Epithelial cell of proximal tubule (primary cell): ENCODE measurements around the gene UST. TPM values are rescaled to one million over a fixed set of nuclear protein-coding genes. Genes with fewer than 3 reads are reported as not detected.

Experiments used
- DNase-seq: peaks from one replicate; pipeline ENCODE4 v3.0.0-alpha.2; 2011; ENCODE audit warnings: low read depth
- H3K4me3 ChIP-seq: 2 replicates; pipeline ENCODE4 v1.5.1; 2011; ENCODE audit warnings: low read depth, mild to moderate bottlenecking, low read length
- total RNA-seq: library from RNA; depleted of rRNA; stranded (reverse); fragments of >200 nt; gene quantifications from 2 replicates; pipeline ENCODE4 v1.2.3, GENCODE V29; 2015
- TF ChIP-seq, protein P1 (sequence below): conservative IDR thresholded peaks from 2 replicates; pipeline ENCODE4 v1.5.1; 2012; ENCODE audit warnings: low read depth, mild to moderate bottlenecking, low read length

The UST gene
- total RNA-seq, 1 donor from 2014 or later, result 1.1 TPM

DNA sequence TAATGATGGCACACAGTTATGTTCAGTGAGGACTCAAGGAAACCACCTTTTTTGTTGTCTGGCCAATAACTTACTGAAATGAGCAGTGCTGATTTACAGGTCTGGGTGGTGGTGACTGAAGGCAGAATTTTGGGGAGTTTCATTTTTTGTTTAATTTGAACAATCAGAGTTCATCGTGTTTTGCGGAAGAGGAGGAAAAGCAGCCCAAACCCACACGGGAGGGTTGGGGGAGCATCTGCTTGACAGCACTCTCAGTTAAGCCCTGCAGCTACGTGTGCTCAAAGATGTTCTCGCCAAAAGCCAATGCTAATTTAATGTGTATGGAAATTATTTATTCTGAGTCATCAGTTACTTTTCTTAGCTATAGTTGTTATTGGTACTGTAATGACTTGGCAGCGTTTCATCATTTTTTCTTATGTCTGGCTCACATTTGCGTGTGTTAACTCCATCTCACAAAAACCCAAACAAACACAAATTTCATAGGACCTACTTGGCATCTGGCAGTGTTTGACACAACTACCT lies 89.2 kb downstream of the UST start:
- no peak for DNase-seq
- TF ChIP-seq, protein P1, sequence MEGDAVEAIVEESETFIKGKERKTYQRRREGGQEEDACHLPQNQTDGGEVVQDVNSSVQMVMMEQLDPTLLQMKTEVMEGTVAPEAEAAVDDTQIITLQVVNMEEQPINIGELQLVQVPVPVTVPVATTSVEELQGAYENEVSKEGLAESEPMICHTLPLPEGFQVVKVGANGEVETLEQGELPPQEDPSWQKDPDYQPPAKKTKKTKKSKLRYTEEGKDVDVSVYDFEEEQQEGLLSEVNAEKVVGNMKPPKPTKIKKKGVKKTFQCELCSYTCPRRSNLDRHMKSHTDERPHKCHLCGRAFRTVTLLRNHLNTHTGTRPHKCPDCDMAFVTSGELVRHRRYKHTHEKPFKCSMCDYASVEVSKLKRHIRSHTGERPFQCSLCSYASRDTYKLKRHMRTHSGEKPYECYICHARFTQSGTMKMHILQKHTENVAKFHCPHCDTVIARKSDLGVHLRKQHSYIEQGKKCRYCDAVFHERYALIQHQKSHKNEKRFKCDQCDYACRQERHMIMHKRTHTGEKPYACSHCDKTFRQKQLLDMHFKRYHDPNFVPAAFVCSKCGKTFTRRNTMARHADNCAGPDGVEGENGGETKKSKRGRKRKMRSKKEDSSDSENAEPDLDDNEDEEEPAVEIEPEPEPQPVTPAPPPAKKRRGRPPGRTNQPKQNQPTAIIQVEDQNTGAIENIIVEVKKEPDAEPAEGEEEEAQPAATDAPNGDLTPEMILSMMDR, result no peak
- H3K4me3 ChIP-seq, result no peak overlapping the region

GRCh38 chr6:148836751-148837150 lies 89.9 kb downstream of the UST start:
- DNase-seq, result no peak
- TF ChIP-seq, protein P1, result no peak

GRCh38 chr6:148837941-148838340 lies 91.1 kb downstream of the UST start:
- no peak overlapping the region for H3K4me3 ChIP-seq
- TF ChIP-seq, protein P1, result no peak
- DNase-seq, result no peak

More at GRCh38 chr6:148836751-148837150, 89.9 kb downstream of the UST start:
- no peak overlapping the region for H3K4me3 ChIP-seq

- TF ChIP-seq, protein P1, result no peak
- H3K4me3 ChIP-seq, result no peak overlapping the region
- DNase-seq, result no peak
Measured at GRCh38 chr6:148839044-148839443, 92.2 kb downstream of the UST start.

DNA sequence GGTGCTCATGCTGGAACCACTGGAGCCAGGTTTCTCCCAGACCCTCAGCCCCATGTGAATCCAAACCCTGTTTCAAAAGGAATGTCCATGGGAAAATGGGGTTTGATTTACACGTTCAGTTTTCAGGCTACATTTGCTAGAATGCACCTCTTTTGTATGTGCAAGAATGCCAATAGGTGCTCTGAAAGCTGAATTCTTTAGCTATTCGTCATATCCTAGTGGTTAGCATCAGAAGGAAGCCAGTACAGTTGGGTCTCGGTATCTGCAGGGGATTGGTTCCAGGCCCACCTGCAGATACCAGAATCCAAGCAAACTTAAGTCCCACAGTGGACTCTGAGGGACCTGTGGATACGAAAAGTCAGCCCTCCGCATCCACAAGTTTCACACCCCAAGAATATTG lies 93.4 kb downstream of the UST start:
- H3K4me3 ChIP-seq, result no peak overlapping the region
- DNase-seq, result no peak
- TF ChIP-seq, protein P1, result no peak

DNA sequence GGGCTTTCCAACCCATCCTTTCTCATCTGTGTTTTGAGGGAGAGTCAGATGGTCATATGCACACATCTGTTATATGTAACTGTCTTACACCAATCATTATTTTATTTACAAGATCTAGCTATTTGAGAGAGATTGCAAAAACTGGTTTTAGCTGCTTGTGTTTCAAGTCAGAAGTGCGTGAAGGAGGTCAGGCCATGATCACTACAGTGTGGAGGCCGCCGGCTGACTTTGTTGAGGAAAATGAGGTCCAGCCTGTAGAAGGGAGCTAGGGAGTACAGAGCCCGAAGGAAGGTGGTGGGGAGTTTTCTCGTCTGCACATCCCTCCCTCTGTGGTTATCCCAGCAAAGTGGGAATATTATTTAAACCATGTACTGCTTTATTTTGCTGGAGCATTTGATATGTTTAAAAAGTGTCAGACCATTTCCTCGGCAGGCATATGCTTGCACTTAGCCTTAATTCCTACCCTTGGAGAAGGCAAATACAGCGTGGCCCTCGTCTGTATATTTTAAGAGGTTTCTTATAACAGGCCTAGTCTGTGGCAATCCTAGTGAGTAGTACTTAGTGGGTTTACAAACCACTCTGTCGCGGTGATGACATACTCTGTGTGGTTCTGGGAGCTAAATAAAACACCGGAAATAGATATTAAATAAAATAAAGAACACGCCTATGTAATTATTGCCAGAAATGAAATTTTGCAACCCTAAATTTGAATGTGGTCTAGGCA lies 95.6 kb downstream of the UST start:
- DNase-seq, result no peak
- TF ChIP-seq, protein P1, result no peak
- no peak overlapping the region for H3K4me3 ChIP-seq

- no peak for DNase-seq
- TF ChIP-seq, protein P1, result no peak
Measured at GRCh38 chr6:148845464-148845863, 98.6 kb downstream of the UST start.

More at GRCh38 chr6:148845464-148845863, 98.6 kb downstream of the UST start:
- no peak overlapping the region for H3K4me3 ChIP-seq
